ENCODE measurements around the gene CLK2.
A peak's percentile ranks its signal among the peaks of the same experiment; 100 is the strongest.
"Not testable (repeated sequence)": the region's sequence is repeated elsewhere in the genome, so short reads cannot be mapped to it uniquely, and the experiment has no call there.

CLK2 gene

DNA sequence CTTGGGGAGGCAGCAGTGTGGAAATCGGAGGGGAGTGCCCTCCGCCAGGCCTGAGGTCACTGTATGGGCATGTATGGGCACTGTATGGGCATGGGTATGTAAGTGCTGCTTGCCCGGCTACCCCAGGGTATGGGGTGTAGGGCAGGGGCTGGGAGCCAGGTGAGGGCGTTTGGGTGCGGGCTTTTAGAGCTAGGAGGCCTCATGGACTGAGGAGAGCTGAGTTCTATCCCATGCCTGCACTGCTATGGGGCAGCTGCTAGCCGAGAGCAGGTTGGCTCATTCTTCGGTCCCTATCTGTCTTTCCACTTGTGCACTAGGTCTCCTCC is 22.6 kb upstream of the CLK2 start:
- no peak for ATAC-seq

DNA sequence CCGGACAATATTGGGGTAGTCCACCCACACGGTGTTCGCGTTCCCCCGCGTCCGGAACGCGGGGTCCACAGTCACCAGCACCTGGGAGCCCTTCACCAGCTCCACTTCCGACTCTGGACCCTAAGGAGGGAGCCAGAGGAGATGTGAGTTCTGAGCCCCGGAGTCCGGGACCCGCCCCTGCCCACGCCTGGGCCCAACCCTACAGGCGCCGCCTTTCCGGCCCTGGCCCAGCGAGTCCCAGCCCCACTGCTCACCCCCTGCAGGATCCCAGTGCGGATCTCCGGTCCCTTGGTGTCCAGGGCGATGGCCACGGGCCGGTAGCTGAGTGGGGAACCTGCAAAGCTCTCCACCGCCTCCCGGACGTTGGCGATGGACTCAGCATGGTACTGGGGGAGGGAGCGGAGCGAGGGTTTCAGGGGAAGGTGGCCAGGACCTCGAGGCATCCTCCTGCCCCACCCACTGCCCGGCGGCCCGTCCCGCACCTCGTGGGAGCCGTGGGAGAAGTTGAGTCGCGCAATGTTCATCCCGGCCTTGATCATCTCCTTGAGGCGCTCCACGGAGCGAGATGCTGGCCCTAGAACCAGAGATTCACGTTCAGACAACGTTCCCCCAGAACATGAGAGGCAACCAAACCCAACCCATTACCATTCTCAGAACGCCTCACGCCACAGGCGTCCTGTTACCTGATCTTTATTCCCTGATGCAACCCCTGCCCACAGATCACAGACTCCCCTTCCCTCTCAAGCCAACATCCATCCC is 22.1 kb upstream of the CLK2 start:
- ATAC-seq = no peak

- ATAC-seq = no peak
Measured at GRCh38 chr1:155294520-155295182, 21.3 kb upstream of the CLK2 start.

DNA sequence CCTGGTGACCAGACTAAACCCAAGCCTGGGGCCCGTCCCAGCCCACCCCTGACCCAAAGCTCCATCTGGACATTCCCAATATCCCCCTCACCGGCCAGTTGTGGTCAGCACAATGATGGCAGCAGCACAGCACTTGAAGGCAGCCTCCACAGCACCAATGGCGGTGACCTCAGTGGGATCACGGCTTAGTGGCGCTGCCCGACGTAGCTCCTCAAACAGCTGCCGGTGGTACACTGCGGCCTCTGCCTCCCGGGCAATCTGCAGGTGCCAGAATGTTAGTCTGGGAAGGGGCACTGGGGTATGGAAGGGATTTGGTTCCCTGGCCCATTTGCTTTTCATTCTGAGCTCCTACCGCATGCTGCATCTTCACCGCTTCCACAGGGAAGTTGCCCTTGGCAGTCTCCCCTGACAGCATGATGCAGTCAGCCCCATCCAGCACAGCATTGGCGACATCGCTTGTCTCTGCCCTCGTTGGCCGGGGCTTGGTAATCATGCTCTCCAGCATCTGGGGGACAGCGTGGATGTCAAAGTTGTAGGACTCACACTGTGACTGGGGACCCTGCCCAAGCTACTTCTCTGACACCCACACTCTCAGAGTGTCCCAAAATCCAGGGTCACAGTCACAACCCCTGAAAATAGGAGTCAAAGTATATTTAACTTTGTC is 19.9 kb upstream of the CLK2 start:
- no peak for ATAC-seq

DNA sequence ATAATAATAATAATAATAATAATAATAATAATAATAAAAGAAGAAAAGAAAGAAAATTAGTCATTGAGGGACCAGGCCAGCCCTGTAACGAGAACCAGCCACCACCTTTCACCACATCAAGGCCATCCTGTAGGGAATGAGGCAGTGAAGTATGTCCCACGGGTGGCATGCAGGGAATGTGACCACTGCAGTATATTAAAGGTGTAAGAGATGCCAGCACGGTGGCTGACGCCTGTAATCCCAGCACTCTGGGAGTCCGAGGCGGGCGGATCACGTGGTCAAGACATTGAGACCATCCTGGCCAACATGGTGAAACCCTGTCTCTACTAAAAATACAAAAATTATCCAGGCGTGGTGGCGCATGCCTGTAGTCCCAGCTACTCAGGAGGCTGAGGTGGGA is 17.7 kb upstream of the CLK2 start:
- ATAC-seq = not testable (repeated sequence)

DNA sequence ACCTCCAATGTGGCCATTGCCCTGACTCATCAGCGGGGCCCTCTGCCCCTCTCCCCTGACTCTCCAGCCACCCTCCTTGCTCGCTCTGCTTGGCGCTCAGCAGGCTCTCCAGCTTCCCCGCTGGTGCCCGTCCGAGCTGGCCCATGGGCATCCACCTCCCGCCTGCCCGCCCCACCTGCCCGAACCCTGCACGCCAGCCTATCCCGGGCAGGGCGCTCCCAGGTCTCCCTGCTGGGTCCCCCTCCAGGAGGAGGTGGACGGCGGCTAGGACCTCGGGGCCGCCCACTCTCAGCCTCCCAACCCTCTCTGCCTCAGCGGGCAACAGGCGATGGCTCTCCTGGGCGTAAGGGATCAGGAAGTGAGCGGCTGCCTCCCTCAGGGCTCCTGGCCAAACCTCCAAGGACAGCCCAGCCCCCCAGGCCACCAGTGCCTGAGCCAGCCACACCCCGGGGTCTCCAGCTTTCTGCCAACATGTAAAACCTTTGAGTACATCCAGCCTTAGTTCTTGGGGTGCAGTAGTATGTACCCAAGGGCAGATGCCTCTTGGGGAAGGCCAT is 14.8 kb upstream of the CLK2 start:
- no peak for ATAC-seq

- ATAC-seq = no peak
Measured at GRCh38 chr1:155286544-155286943, 13.2 kb upstream of the CLK2 start.

- ATAC-seq = no peak
Measured at GRCh38 chr1:155285631-155286044, 12.3 kb upstream of the CLK2 start.

GRCh38 chr1:155285063-155285462 is 11.8 kb upstream of the CLK2 start:
- ATAC-seq = no peak

GRCh38 chr1:155284476-155284875 is 11.2 kb upstream of the CLK2 start:
- ATAC-seq = no peak

- ATAC-seq = no peak
Measured at GRCh38 chr1:155282488-155283091, 9.3 kb upstream of the CLK2 start.

DNA sequence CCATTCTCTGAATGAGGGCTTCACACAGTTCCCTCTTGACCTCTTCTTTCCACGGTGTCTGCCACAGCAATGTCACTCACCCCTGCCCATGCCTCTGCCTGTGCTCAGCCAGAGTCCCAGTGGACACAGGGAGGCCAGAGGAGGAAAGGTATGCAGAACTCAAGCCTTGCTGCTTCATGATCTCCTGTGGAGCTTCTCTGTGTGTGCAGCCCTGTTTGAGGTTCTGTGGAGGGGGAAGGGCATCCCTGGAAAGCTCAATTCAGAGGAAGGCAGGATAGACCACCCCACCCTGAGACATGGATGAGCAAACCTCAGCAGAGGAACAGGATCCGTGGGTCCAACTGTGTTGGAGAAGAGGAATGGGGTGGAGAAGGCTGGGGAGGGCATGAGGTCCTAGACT is 6.0 kb upstream of the CLK2 start:
- ATAC-seq = no peak

GRCh38 chr1:155278689-155279160 is 5.4 kb upstream of the CLK2 start:
- ATAC-seq = no peak

DNA sequence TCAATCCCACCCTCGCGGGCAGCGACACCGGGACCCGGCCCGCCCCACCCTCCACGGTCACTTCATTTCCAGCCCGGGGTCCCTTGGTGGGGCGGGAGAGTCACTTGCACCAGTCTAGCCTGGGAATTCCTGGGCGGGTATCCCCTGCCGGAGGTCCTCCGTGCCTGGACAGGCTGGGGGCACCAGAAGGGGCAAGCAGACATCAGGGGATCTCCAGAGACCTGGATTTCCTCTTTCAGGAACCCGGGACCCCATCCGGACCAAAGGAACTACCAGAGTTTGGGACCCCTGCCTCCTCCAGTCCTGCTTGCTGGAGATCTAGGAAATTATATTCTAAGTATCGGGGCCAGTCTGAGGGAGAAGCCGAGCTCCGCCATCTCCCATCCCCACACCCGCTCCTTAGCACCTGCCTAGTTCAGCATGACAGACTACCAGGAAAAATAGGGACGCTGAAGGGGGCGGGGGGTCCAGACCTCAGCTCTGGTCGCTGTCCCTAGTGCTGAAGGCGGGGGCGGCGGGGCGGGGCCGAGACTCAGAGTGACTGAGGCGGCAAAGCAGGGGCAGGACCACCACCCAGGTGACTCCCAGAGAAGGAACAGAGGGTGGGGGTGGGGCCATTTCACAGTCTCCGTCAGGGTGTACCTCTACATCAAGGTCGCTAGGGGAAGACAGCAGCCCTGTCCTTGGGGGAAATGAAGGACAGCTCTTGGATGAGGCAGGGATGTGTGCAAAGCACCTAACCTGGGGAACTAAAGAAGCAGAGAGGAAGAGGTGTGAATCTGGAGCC is 4.8 kb upstream of the CLK2 start:
- ATAC-seq = peak; percentile 6 to 25

DNA sequence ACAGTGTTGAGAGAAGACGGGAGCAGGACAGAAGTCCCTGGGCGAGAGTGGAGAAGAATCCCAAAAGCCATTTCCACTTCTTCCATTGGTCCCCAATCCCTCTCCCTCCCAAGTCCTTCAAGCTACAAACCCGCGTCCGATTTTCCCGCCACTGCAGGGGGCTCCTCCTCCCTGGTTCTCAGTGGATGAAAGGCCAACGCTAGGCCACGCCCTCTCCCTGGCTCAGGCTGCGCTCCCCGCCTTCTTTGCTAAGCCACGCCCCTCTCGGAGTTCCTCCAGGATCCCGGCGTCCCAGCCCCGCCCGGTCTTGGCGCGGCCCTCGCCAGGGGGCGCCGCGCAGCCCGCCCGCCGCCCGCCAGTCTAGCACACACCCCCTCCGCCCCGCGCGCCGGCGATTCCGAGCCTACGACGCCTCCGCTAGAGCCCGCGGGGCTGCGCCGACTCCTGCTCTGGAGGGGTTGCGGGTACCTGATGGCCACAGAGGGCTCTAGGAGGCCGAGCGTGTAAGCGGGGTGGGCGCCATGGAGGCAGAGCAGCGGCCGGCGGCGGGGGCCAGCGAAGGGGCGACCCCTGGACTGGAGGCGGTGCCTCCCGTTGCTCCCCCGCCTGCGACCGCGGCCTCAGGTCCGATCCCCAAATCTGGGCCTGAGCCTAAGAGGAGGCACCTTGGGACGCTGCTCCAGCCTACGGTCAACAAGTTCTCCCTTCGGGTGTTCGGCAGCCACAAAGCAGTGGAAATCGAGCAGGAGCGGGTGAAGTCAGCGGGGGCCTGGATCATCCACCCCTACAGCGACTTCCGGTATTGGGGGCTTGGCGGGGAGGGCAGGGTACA is 4.0 kb upstream of the CLK2 start, which contains the start of gene HCN3:
Gene HCN3 (plus strand): TSS at position 394 of the 832 bp plus-strand sequence. CDS start 128 bp downstream, at position 522.
- ATAC-seq = peak; percentile 64

GRCh38 chr1:155272466-155273342 is 600 bp downstream of the CLK2 start:
- ATAC-seq = peak; percentile 37 to 44

DNA sequence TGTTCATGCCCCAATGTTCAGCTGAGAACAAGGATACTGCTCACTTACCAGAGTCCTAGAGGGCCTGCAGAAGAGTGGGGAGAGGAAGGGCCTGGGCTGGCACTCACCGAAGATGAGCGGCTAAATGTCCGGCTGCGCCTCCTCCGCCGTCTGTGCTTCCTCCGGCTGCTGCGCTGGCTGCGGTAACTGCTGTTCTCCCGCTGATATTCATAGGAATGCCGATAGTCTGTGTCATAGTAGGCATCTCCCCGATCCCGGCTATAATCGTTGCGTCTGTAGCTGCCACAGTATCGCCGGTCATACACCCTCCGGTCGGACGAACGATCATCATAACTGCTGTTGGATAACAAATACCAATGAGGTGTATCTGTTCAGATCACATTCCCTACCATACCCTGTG is 3.9 kb downstream of the CLK2 start:
- ATAC-seq = no peak

DNA sequence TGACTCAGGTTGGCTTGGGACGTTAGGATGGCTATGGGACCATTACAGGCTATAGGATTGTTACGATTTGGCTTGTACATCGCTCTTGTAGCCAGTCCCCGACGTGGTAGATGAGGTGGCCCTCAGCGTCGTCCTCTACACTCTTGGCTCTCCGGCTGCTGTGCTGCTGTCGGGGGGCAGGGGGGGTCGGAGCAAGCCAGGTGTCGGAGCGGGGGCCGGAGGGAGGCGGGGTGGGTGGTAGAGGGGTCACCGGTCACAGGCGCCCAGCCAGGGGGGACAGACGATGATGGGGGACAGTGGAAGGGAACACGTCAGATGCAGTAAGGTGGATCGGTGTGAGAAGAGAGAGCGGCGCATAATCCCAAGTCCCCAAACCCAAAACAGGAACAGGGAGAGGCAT is 4.7 kb downstream of the CLK2 start:
- no peak for ATAC-seq

GRCh38 chr1:155267373-155267772 is 5.9 kb downstream of the CLK2 start:
- no peak for ATAC-seq

GRCh38 chr1:155266553-155266952 is 6.8 kb downstream of the CLK2 start:
- no peak for ATAC-seq

Data from activated CD4-positive, CD25-positive, alpha-beta regulatory T cell treated with anti-CD3 and anti-CD28 coated beads, Interleukin-2, amount 50 U/mL, for 24 hours (primary cell).